GM23248 (cell line): ENCODE measurements around the gene TMEM59. TPM values are rescaled to one million over a fixed set of nuclear protein-coding genes. Genes with fewer than 3 reads are reported as not detected.

Source experiments
- DNase-seq: peaks from one replicate; pipeline ENCODE4 v3.0.0-alpha.2; 2015
- H2AFZ ChIP-seq: fragments of 200-600 bp; sonication (generic); 2 replicates; pipeline ENCODE4 v1.6.1; 2016; ENCODE audit warnings: antibody characterized with exemption
- H3F3A ChIP-seq: fragments of 200-600 bp; sonication (generic); 2 replicates; pipeline ENCODE4 v1.6.1; 2016; ENCODE audit warnings: mild to moderate bottlenecking, antibody characterized with exemption, mixed run types; ENCODE audit not compliant: insufficient read depth
- H3K27ac ChIP-seq: fragments of 200-600 bp; sonication (generic); 2 replicates; pipeline ENCODE4 v1.5.1; 2016; ENCODE audit warnings: mild to moderate bottlenecking
- H3K27me3 ChIP-seq: fragments of 200-600 bp; sonication (generic); replicated peaks from 2 replicates; pipeline ENCODE4 v1.6.1; 2016; ENCODE audit warnings: mild to moderate bottlenecking; ENCODE audit not compliant: insufficient read depth
- H3K36me3 ChIP-seq: fragments of 200-600 bp; sonication (generic); 2 replicates; pipeline ENCODE4 v1.6.1; 2016; ENCODE audit warnings: low read depth, mild to moderate bottlenecking
- H3K4me1 ChIP-seq: fragments of 200-600 bp; sonication (generic); 2 replicates; pipeline ENCODE4 v1.6.1; 2016; ENCODE audit warnings: mild to moderate bottlenecking; ENCODE audit not compliant: insufficient read depth
- H3K4me2 ChIP-seq: fragments of 200-600 bp; sonication (generic); one replicate; pipeline ENCODE4 v1.6.1; 2016; ENCODE audit warnings: mild to moderate bottlenecking; ENCODE audit not compliant: unreplicated experiment
- H3K4me3 ChIP-seq: fragments of 200-600 bp; sonication (generic); 2 replicates; pipeline ENCODE4 v1.5.1; 2016; ENCODE audit warnings: mild to moderate bottlenecking
- H3K79me2 ChIP-seq: fragments of 200-600 bp; sonication (generic); 2 replicates; pipeline ENCODE4 v1.6.1; 2016; ENCODE audit warnings: mild to moderate bottlenecking; ENCODE audit not compliant: insufficient read depth
- H3K9ac ChIP-seq: fragments of 200-600 bp; sonication (generic); 2 replicates; pipeline ENCODE4 v1.6.1; 2016; ENCODE audit warnings: mild to moderate bottlenecking
- H3K9me2 ChIP-seq: fragments of 200-600 bp; sonication (generic); 2 replicates; pipeline ENCODE4 v1.6.1; 2016; ENCODE audit warnings: mixed run types, mild to moderate bottlenecking, moderate library complexity; ENCODE audit not compliant: insufficient read depth
- H3K9me3 ChIP-seq: fragments of 200-600 bp; sonication (generic); one replicate; pipeline ENCODE4 v1.6.1; 2017; ENCODE audit warnings: low read depth
- H4K20me1 ChIP-seq: fragments of 200-600 bp; sonication (generic); 2 replicates; pipeline ENCODE4 v1.6.0; 2016; ENCODE audit not compliant: insufficient read depth
- EZH2 ChIP-seq: fragments of 200-600 bp; sonication (generic); IDR thresholded peaks from 2 replicates; pipeline ENCODE4 v1.6.1; 2018; ENCODE audit warnings: antibody characterized with exemption, mild to moderate bottlenecking; ENCODE audit not compliant: insufficient read depth, poor library complexity, severe bottlenecking
- EZH2phosphoT487 ChIP-seq: fragments of 200-600 bp; sonication (generic); IDR thresholded peaks from 2 replicates; pipeline ENCODE4 v1.6.1; 2018; ENCODE audit warnings: antibody characterized with exemption, moderate library complexity, mild to moderate bottlenecking, low read depth; ENCODE audit not compliant: insufficient read depth
- WGBS, 2 experiments: methylation state at CpG; one replicate each; pipeline ENCODE4 v1.1.6; 2015 to 2017; ENCODE audit warnings: low lambda C conversion rate in 2 of 2, low coverage in 1 of 2; ENCODE audit errors: missing lambda C conversion rate in 2 of 2; 5-methylcytosine and 5-hydroxymethylcytosine counted together
- in situ Hi-C: fragments of 300-500 bp; cut with MboI; formaldehyde crosslinking; loops from 2 replicates; pipeline ENCODE4 v1.15.0; 2020
- polyA plus RNA-seq: library from polyadenylated mRNA; unstranded; fragments of >200 nt; fragmentation: Nextera tagmentation; extraction: Ambion mirVana; gene quantifications from 2 replicates; pipeline ENCODE4 v1.2.1, GENCODE V29; 2016
- total RNA-seq: library from RNA; depleted of rRNA; stranded (reverse); fragments of >200 nt; shearing (Covaris generic); gene quantifications from 2 replicates; pipeline ENCODE4 v1.2.3, GENCODE V29; 2014

Gene TMEM59
- total and polyA plus RNA-seq, 2 experiments from 2014 or later, result 425 to 774 TPM

DNA sequence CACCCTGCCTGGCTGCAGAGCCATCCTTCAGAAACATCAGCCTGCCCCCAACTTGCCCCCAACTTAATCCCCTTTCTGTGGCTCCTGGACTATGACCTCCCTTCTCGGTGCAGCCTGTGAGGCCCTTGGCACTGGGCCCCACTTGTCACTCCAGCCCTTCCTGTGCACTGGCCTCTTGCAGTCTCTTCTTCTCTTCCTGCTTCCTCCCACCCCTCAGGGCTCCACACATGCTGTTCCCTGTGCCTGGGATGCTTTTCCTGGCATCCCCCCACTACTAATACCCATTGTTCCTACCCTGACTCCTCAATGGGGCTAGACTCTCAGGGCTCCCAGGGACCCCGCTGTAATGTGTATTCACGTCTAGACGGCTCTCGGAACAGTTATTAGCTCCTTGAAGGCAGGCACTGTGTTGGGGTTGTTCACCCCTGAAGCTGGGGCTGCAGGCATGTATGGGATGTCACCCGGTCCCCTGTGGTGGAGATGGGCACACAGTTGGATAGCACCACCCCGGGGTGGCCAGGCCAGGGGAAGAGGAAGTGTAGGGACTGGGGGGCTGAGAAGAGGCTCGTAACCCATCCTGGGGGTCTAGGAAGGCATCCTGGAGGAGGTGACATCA is 39.5 kb downstream of the TMEM59 start:
- Histone ChIP-seq H3K36me3 (no peaks in the 10 kb centered on the region), H3K27me3 (peaks cover 5% of the 10 kb centered on the region; the same call in 1 of the 2 replicates)

DNA sequence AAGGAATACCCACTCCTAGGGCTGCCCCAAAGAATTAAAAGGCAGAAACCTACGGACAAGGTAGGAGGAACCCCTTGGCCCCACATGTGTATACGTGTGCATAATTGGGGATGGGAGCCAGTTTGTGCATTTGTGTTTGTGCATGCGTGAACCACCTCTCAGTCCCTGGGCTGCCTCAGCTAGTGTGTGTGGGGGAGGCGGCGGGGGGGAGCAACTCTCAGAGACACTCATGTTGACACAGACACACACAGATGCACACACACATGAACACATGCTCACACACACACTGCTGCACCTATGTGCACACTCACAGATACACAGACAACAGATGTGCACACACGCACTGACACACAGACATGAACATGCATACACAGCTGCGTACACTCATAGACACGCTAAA is 40.1 kb downstream of the TMEM59 start:
- in situ Hi-C loops, result no loop called here
- Histone ChIP-seq H2AFZ (no peak overlapping the region), H3K9me2 (no peaks in the 10 kb centered on the region), H3K9ac (no peak overlapping the region), H3F3A (no peaks in the 10 kb centered on the region), H3K79me2 (no peaks in the 10 kb centered on the region), H4K20me1 (no peaks in the 10 kb centered on the region), H3K36me3 (no peaks in the 10 kb centered on the region), H3K4me1 (no peaks in the 10 kb centered on the region), H3K27me3 (peaks cover 6% of the 10 kb centered on the region; the same call in 1 of the 2 replicates), H3K4me2 (no peak overlapping the region), H3K9me3 (no peaks in the 10 kb centered on the region), H3K27ac (no peak overlapping the region), H3K4me3 (no peak overlapping the region)
- WGBS, 2 experiments, result 64 to 68% methylated on average over 8 of the region's 8 CpGs
- no peak for DNase-seq
- TF ChIP-seq EZH2, result no peak
- no peak for TF ChIP-seq EZH2phosphoT487

More for the DNA sequence above, 39.5 kb downstream of the TMEM59 start:
- Histone ChIP-seq H3K4me2 (no peak overlapping the region), H3K27ac (no peak overlapping the region), H2AFZ (no peak overlapping the region), H3K9me3 (no peaks in the 10 kb centered on the region), H3F3A (no peaks in the 10 kb centered on the region), H3K79me2 (no peaks in the 10 kb centered on the region), H3K4me1 (no peaks in the 10 kb centered on the region), H3K4me3 (no peak overlapping the region), H3K9me2 (no peaks in the 10 kb centered on the region), H3K9ac (no peak overlapping the region), H4K20me1 (no peaks in the 10 kb centered on the region)
- 55 to 58% methylated on average over 8 of the region's 8 CpGs for WGBS, 2 experiments
- TF ChIP-seq EZH2, result no peak
- TF ChIP-seq EZH2phosphoT487, result no peak
- in situ Hi-C loops, result no loop called here
- no peak for DNase-seq

DNA sequence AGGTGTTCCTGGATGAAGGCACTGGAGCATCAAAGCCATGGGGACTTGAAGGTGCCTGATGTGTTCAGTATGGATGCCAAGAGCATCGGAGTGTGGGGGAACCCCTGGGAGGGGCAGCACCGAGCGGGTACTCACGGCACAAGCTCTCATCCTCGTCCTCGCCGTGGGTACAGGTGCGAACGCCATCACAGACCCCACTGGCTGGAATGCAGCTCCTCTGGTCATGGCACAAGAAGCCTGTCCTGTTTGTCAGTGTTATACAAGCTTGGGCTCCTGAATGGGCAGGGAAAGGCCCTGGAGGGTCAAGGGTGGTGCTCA is 41.0 kb downstream of the TMEM59 start:
- H3K4me3 ChIP-seq, result no peak overlapping the region
- no peak overlapping the region for H2AFZ ChIP-seq
- H3K79me2 ChIP-seq, result no peaks in the 10 kb centered on the region
- no peaks in the 10 kb centered on the region for H3K4me1 ChIP-seq
- H3K9ac ChIP-seq, result no peak overlapping the region
- 67% methylated on average over 8 of the region's 9 CpGs; no CpG with 5 or more reads in 1 of the 2 experiments for WGBS, 2 experiments
- no peaks in the 10 kb centered on the region for H4K20me1 ChIP-seq
- no peaks in the 10 kb centered on the region for H3K9me3 ChIP-seq
- no peaks in the 10 kb centered on the region for H3K36me3 ChIP-seq
- peaks cover 6% of the 10 kb centered on the region; the same call in 1 of the 2 replicates for H3K27me3 ChIP-seq
- no peak overlapping the region for H3K4me2 ChIP-seq
- H3F3A ChIP-seq, result no peaks in the 10 kb centered on the region
- in situ Hi-C loops, result no loop called here
- TF ChIP-seq EZH2phosphoT487, result no peak
- no peak for TF ChIP-seq EZH2
- no peak for DNase-seq
- H3K27ac ChIP-seq, result no peak overlapping the region
- H3K9me2 ChIP-seq, result no peaks in the 10 kb centered on the region

DNA sequence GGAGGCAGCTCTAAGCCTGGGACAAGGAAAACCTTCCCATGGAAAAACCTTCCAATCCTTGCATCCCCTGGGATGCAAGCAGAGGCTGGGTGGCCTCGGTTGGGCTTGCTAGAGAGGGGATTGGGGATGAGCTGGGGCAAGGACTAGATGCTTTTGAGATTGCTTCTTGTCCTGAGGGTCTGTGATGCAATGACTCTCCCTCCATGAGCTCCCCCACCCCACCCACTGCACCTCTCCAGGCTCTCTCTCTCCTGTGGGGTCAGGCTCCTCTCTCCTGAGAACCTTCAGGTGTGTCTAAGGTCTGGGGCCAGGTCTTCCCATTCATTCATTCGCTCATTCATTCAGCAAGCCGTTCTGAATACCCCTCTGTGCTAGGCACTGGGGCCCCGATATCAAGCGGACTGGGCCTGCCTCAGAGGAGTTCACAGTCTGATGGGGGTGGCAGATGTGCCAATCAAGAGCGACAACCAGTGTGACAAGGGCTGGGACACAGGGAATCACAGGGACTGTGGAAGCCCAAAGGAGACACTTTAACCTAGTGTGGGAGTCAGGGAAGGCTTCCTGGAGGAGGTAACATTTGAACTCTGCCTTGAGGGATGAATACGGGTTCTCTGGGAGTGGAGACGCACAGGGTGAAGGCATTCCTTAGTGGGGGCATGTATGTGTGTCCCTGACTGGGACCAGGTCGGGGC is 41.5 kb downstream of the TMEM59 start:
- no peak overlapping the region for H3K4me2 ChIP-seq
- no peak overlapping the region for H3K4me3 ChIP-seq
- no peak overlapping the region for H2AFZ ChIP-seq
- no peak overlapping the region for H3K27ac ChIP-seq
- H3K27me3 ChIP-seq, result peaks cover 6% of the 10 kb centered on the region; the same call in 1 of the 2 replicates
- no peak overlapping the region for H3K9ac ChIP-seq
- DNase-seq, result no peak
- no peaks in the 10 kb centered on the region for H4K20me1 ChIP-seq
- H3F3A ChIP-seq, result no peaks in the 10 kb centered on the region
- whole genome bisulfite sequencing, 2 experiments, result 57 to 61% methylated on average over 9 of the region's 9 CpGs
- H3K9me2 ChIP-seq, result no peaks in the 10 kb centered on the region
- in situ Hi-C loops, result no loop called here
- no peak for TF ChIP-seq EZH2
- TF ChIP-seq EZH2phosphoT487, result no peak
- no peaks in the 10 kb centered on the region for H3K9me3 ChIP-seq
- no peaks in the 10 kb centered on the region for H3K36me3 ChIP-seq
- H3K79me2 ChIP-seq, result no peaks in the 10 kb centered on the region
- H3K4me1 ChIP-seq, result no peaks in the 10 kb centered on the region
